Activated B cell treated with CpG ODN at 0.5 μM for 24 hours (primary cell): ENCODE data around the gene COPE. TPM values are rescaled to one million over a fixed set of nuclear protein-coding genes. Genes with fewer than 3 reads are reported as not detected.
"Not testable (repeated sequence)": the region's sequence is repeated elsewhere in the genome, so short reads cannot be mapped to it uniquely, and the experiment has no call there.

Source experiments
- ATAC-seq: fragments of 200-7000 bp; cut with Tn5 transposase; one replicate; pipeline ENCODE4 v1.10.0; 2021; ENCODE audit warnings: low read depth, mild to moderate bottlenecking, moderate library complexity
- CTCF ChIA-PET: fragments of 350-600 bp; sonication (Branson Sonifier 250); formaldehyde crosslinking; loops from one replicate; lab custom pipeline; 2021; ENCODE audit warnings: antibody characterized with exemption; lab: Charles Lee
- POLR2A ChIA-PET: fragments of 350-600 bp; sonication (Branson Sonifier 250); formaldehyde crosslinking; loops from one replicate; lab custom pipeline; 2021; ENCODE audit warnings: antibody characterized with exemption; lab: Charles Lee
- DNase-seq: peaks from one replicate; pipeline ENCODE4 v3.0.0; 2022
- H3K27ac Mint-ChIP-seq: one replicate; pipeline ENCODE4 v1.8.0; 2020; ENCODE audit warnings: mixed read lengths
- H3K27me3 Mint-ChIP-seq: one replicate; pipeline ENCODE4 v1.8.0; 2021; ENCODE audit warnings: mixed read lengths
- H3K36me3 Mint-ChIP-seq: one replicate; pipeline ENCODE4 v1.8.0; 2021; ENCODE audit warnings: low read depth, mixed read lengths
- H3K4me1 Mint-ChIP-seq: one replicate; pipeline ENCODE4 v1.8.0; 2021; ENCODE audit warnings: mixed read lengths
- H3K4me3 Mint-ChIP-seq: one replicate; pipeline ENCODE4 v1.8.0; 2020; ENCODE audit warnings: mild to moderate bottlenecking, mixed read lengths
- H3K9me3 Mint-ChIP-seq: one replicate; pipeline ENCODE4 v1.8.0; 2020; ENCODE audit warnings: mixed read lengths
- CTCF ChIP-seq: fragments of 200-600 bp; IDR thresholded peaks from one replicate; pipeline ENCODE4 v1.8.0; 2022; ENCODE audit warnings: antibody characterized with exemption, mild to moderate bottlenecking
- intact Hi-C: fragments of 100-400 bp; cut with micrococcal nuclease; formaldehyde crosslinking; loops from one replicate; pipeline ENCODE4 v1.15.1; 2024
- total RNA-seq: library from RNA; stranded (reverse); gene quantifications from 2 replicates; pipeline ENCODE4 v1.2.3, GENCODE V29; 2022

COPE gene
- total RNA-seq, 1 donor from 2014 or later: 253 TPM

GRCh38 chr19:18904334-18905057, 14.7 kb downstream of the COPE start:
- no peaks in the 10 kb centered on the region for H3K27me3 Mint-ChIP-seq
- intact Hi-C loops: no loop called here
- H3K27ac Mint-ChIP-seq: no peak overlapping the region
- no peak for TF ChIP-seq CTCF
- H3K9me3 Mint-ChIP-seq: no peaks in the 10 kb centered on the region
- ChIA-PET CTCF (no interaction called here), POLR2A (no interaction called here)
- no peaks in the 10 kb centered on the region for H3K4me1 Mint-ChIP-seq
- DNase-seq (no peak), ATAC-seq (no peak)
- H3K4me3 Mint-ChIP-seq: no peak overlapping the region
- peaks cover 52% of the 10 kb centered on the region for H3K36me3 Mint-ChIP-seq

GRCh38 chr19:18903156-18904037, 15.8 kb downstream of the COPE start:
- no peak for ATAC-seq
- no peaks in the 10 kb centered on the region for H3K9me3 Mint-ChIP-seq
- no peak for DNase-seq
- H3K4me3 Mint-ChIP-seq: no peak overlapping the region
- intact Hi-C loops: no loop called here
- ChIA-PET CTCF (no interaction called here), POLR2A (no interaction called here)
- no peak overlapping the region for H3K27ac Mint-ChIP-seq
- H3K4me1 Mint-ChIP-seq: no peaks in the 10 kb centered on the region
- TF ChIP-seq CTCF: no peak
- H3K36me3 Mint-ChIP-seq: peaks cover 53% of the 10 kb centered on the region
- H3K27me3 Mint-ChIP-seq: no peaks in the 10 kb centered on the region

GRCh38 chr19:18902519-18902918, 16.7 kb downstream of the COPE start:
- POLR2A ChIA-PET, intact Hi-C loops, ATAC-seq, H3K4me1 Mint-ChIP-seq, H3K4me3 Mint-ChIP-seq, H3K9me3 Mint-ChIP-seq, DNase-seq, H3K27me3 Mint-ChIP-seq, H3K27ac Mint-ChIP-seq, CTCF ChIA-PET: not testable (repeated sequence)
- peaks cover 49% of the 10 kb centered on the region for H3K36me3 Mint-ChIP-seq

GRCh38 chr19:18901491-18901890, 17.7 kb downstream of the COPE start:
- Mint-ChIP-seq H3K4me3 (no peak overlapping the region), H3K36me3 (peaks cover 49% of the 10 kb centered on the region), H3K4me1 (peaks cover 8% of the 10 kb centered on the region), H3K9me3 (no peaks in the 10 kb centered on the region), H3K27ac (no peak overlapping the region), H3K27me3 (peaks cover 12% of the 10 kb centered on the region)
- DNase-seq (no peak), ATAC-seq (no peak)
- TF ChIP-seq CTCF: no peak
- intact Hi-C loops: no loop called here
- ChIA-PET POLR2A (no interaction called here), CTCF (interaction anchor here (0.6 kb wide), 1 partner anchor 430 kb away, joined by 5 read pairs; no protein-coding TSS in a partner anchor)

GRCh38 chr19:18900700-18901481, 18.3 kb downstream of the COPE start:
- Mint-ChIP-seq H3K27me3 (peaks cover 13% of the 10 kb centered on the region), H3K36me3 (peaks cover 45% of the 10 kb centered on the region), H3K27ac (no peak overlapping the region), H3K4me1 (peaks cover 10% of the 10 kb centered on the region), H3K9me3 (no peaks in the 10 kb centered on the region), H3K4me3 (no peak overlapping the region)
- no peak for TF ChIP-seq CTCF
- intact Hi-C loops: no loop called here
- DNase-seq: no peak
- ChIA-PET POLR2A (no interaction called here), CTCF (no interaction called here)
- ATAC-seq: no peak
